Renal cortical epithelial cell (primary cell): ENCODE data around the gene B4GALNT3. TPM values are rescaled to one million over a fixed set of nuclear protein-coding genes. Genes with fewer than 3 reads are reported as not detected.

ENCODE experiments used
- DNase-seq: peaks from one replicate; pipeline ENCODE4 v3.0.0-alpha.2; 2011; ENCODE audit warnings: low read depth
- total RNA-seq: library from RNA; depleted of rRNA; stranded (reverse); fragments of >200 nt; gene quantifications from 2 replicates; pipeline ENCODE4 v1.2.3, GENCODE V29; 2014

B4GALNT3 gene
- total RNA-seq, 1 donor from 2014 or later, result 0.94 TPM

DNA sequence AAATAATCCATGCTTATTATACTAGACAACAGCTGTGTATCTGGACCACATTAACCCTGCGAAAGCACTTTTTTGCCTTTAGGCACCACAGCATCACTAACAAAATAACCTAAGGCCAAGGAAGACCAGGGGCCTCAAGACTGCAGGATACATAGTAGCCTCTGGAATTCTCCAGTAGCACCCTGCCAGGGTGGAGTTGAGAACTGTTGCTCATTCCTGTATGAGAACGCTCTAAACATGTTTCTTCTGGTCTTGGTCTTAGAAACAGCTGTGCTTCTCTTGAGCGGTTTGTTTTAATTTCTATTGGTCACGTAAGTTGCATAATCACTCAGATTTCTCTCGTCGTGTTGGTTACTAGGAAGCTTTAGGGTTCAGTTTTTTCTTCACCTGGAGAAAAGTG lies 7.9 kb downstream of the B4GALNT3 start:
- no peak for DNase-seq

GRCh38 chr12:468671-469389 lies 9.1 kb downstream of the B4GALNT3 start:
- DNase-seq, result peak; percentile 69

DNA sequence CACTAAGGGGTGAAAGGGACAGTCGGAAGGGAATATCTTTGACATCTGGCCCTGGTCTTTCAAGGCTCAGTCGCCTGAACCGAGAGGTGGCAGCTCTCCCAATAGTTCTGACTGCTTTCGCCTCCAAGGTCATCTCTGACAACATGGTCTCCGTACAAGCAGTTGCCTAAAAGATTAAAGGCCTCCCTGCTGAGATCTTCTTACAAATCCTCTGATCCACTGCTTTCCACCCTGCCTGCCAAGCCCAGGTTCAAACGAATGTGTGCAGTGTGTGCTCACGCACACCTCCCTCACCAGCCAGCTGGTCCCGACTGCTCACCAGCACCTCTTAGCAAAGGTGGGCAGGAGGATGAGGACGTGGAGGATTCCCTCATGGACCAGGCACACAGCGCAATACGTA lies 10.4 kb downstream of the B4GALNT3 start:
- no peak for DNase-seq

- DNase-seq, result no peak
Observed at GRCh38 chr12:473198-473597, 13.5 kb downstream of the B4GALNT3 start.

GRCh38 chr12:473863-474577 lies 14.3 kb downstream of the B4GALNT3 start:
- DNase-seq, result no peak

DNA sequence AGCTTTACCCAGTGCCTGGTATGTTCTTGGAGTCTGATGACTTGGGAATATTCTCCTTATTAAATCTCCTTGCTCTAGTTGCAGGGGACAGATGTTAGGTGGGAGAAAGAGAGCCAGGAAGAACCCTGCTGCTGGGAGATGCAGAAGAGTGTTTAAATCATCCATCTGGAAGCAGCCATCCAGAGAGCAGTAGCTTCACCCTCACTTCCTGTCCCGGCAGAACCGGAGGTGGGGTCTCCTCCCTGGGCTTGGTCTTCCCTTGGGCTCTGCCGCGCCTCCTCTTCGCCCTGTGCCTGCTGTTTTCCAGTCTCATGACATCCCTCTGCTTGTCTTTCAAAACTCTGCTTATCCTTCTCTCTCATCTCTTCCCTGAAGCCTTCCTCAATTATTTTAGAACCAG lies 15.5 kb downstream of the B4GALNT3 start:
- no peak for DNase-seq

DNA sequence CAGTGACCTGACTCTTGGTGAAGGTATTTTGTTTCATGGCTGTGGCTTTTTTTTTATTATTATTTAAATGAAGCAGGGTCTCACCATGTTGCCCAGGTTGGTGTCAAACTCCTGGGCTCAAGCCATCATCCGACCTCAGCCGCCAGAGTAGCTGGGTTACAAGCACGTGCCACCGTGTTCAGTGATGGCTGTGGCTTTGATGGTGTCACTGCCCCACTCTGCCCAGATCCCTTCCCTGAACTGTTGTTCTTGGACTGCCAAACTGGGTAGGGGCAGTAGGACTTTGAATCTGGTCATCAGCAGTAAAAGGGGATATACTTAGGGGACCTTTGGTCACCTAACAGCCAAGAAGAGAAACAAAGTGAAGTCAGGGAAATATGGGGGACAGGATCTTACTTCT lies 19.4 kb downstream of the B4GALNT3 start:
- DNase-seq, result no peak

DNA sequence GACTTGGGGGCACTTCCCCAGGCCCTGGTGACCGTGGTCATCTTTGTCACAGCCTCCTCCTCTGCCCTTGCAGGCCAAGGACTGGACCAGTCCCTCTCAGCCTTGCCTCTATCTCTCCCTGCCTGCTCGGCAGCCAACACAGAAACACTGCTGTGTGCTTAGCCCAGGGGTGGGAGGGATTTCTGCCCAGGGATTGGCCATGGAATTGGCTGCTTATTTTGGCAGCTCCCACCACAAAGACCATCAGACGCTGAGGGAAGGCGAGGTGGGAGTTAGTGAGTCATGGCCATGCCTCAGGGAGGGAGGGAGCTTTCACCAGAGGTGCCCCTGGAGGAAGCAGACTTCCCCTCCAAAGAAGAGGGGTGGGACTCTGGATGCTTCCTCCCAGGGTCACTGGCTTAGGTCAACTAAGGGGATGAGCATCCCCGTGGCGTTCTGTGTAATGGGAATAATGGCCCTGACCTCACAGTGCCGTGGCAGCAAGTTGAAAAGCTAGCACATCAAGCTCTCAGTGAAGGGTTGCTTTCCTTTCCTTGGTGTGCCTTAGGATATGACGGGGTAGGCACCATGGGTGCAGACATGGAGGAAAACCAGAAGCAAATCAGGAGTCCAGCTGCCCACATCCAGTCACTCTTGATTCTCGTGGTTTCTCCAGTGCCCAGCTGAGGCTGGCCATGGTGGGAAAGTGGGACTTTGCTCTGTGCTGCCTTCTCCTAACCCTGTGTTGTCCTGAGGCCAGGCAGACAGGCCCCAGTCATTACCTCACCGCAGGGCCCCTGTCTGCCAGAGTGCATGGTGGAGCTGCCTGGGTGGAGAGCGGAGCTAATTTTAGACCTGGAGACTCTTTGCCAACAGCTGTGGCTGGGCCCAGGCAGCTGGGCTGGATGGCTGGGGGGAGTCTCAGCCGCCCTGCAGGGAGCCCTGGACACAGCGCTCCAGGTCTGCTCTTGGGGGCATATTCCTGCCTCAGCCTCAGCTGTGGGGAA lies 21.4 kb downstream of the B4GALNT3 start:
- DNase-seq, result peak; percentile 22

DNA sequence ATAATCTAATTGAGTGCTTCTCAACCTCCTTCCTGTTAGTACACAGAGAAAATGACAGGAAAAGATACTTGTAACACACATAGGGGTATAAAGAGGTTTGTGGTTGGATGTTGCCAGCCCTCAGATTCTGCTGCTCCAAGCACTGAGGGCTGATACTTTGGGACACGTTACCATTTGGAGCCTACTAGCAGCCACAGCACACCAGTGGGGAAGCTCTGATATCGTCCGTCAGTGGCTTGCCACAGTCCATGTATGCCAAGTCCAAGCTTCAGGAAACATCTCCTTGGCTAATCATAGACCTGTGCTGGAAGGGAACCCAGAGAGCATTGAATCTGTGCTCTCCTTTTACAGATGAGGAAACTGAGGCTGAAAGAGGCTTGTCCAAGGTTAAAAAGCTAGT lies 22.3 kb downstream of the B4GALNT3 start:
- DNase-seq, result no peak

- DNase-seq, result no peak
Observed at GRCh38 chr12:484096-484495, 24.4 kb downstream of the B4GALNT3 start.

GRCh38 chr12:490260-490659 lies 30.5 kb downstream of the B4GALNT3 start:
- no peak for DNase-seq

- DNase-seq, result no peak
Observed at GRCh38 chr12:495466-495865, 35.7 kb downstream of the B4GALNT3 start.

DNA sequence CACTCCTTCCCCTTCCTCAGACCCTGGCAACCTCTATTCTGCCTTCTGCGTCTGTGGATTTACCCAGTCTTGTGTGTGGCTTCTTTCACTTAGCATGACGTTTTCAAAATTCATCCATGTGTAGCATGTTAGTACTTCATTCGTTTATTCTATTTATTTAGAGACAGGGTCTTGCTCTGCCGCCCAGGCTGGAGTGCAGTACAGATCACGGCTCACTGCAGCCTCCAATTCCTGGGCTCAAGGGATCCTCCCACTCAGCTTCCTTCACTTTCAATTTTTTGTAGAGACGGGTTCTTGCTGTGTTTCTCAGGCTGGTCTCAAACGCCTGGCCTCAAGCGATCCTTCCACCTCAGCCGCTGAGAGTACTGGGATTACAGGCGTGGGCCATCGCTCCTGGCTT lies 37.0 kb downstream of the B4GALNT3 start:
- no peak for DNase-seq

DNA sequence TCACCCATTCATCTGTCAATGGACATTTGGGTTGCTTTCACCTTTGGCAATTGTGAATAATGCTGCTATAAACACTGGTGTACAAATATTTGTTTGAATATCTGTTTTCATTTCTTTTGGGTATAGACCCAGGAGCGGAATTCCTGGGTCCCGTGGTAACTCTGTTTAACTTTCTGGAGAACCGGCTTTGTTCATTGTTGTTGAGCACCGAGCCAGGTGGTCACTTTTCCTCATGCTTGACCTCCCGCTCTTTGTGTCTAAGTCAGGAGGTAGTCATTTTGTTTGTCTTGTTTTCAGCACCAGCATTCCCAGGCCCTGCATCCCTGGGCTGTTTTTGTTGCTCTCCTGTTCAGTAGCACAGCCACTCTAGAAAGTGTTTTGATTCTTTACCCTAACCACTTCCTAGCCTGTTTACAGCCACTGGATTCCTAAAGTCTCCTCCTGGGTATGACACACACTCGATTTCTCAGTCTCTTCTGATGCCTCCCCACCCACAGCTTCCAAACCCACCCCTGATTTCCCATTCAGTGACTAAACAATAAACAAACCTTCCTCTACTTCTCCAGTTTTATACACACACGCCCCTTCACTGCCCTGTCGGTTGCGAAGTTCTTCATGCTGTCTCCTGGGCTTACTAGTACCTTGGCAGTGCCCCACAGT lies 37.9 kb downstream of the B4GALNT3 start:
- DNase-seq, result peak; percentile 55

- DNase-seq, result no peak
Observed at GRCh38 chr12:499837-500458, 40.2 kb downstream of the B4GALNT3 start.

GRCh38 chr12:501722-502447 lies 42.1 kb downstream of the B4GALNT3 start:
- DNase-seq, result no peak

DNA sequence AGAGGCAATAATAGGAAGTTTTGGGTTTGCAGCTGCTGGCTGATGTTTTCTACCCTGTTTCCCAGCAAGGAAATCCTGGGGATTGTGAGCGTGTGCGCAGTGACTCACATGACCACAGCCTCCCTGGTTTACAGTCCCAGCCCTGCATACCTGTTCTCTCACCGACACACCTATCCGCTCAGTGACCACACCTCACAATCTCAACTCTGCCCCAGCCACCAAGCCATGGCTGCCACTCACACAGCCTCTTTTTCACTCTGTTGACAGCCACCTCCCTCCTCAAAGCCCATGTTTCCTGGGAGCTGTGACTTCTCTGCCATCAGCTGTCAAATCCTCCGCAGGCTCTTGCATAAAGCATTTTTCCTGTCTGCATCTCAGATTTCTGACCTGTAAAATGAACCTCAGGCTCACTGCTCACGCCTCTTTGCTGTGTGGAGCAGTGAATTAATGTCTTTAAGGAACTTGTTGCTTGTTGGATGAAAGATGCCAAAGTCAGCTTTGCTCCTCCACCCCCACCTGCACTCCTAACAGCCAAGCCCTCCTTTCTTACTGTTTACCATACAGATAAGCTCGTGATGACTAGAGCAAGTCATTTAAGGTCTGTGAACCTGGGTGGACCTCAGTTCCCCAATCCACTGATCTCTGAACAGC lies 43.5 kb downstream of the B4GALNT3 start:
- DNase-seq, result peak; percentile 84

- no peak for DNase-seq
Observed at GRCh38 chr12:505221-505620, 45.5 kb downstream of the B4GALNT3 start.

DNA sequence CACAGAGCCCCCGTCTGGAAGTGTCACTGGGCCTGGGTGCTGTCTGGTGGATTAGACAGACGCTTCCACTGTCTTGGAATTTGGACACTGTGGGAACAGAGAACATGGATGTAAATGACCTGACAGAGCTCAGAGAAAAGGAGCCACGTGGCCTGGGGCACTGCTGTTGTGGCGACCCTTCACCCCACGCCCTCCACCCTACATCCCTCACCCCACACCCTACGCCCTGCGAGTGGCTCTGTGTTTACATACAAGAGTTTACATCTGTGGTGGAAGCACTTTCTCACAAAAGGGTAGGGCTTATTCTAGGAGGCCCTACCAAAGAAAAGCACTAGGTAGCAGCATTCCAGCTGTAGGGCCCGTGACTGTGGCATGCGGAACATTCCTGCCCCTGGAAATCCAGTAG lies 47.7 kb downstream of the B4GALNT3 start:
- DNase-seq, result no peak

- peak; percentile 63 for DNase-seq
Observed at GRCh38 chr12:508145-508544, 48.4 kb downstream of the B4GALNT3 start.
